GM19463 (cell line): ENCODE results near the gene MYO1D.
A peak's percentile ranks its signal among the peaks of the same experiment; 100 is the strongest.

Experiments used
- ATAC-seq: cut with Tn5 transposase; IDR thresholded peaks from one replicate; pipeline ENCODE4 v1.9.1; 2021; ENCODE audit warnings: mild to moderate bottlenecking, moderate library complexity; ENCODE audit not compliant: unreplicated experiment

The MYO1D gene

GRCh38 chr17:32596628-32597027, 280.3 kb downstream of the MYO1D start:
- peak; percentile 62 for ATAC-seq

GRCh38 chr17:32596206-32596605, 280.7 kb downstream of the MYO1D start:
- ATAC-seq: no peak

GRCh38 chr17:32593003-32593402, 283.9 kb downstream of the MYO1D start:
- ATAC-seq: no peak

GRCh38 chr17:32591405-32591804, 285.5 kb downstream of the MYO1D start:
- ATAC-seq: no peak

GRCh38 chr17:32590974-32591373, 285.9 kb downstream of the MYO1D start:
- ATAC-seq: no peak

- ATAC-seq: no peak
Measured at GRCh38 chr17:32588982-32589381, 287.9 kb downstream of the MYO1D start.

GRCh38 chr17:32588135-32588534, 288.8 kb downstream of the MYO1D start:
- ATAC-seq: no peak

GRCh38 chr17:32586666-32587065, 290.3 kb downstream of the MYO1D start:
- ATAC-seq: no peak

- ATAC-seq: no peak
Measured at GRCh38 chr17:32584792-32585191, 292.1 kb downstream of the MYO1D start.

- ATAC-seq: no peak
Measured at GRCh38 chr17:32583053-32583452, 293.9 kb downstream of the MYO1D start.

GRCh38 chr17:32575852-32576251, 301.1 kb downstream of the MYO1D start:
- no peak for ATAC-seq

- no peak for ATAC-seq
Measured at GRCh38 chr17:32570081-32570396, 306.9 kb downstream of the MYO1D start.

GRCh38 chr17:32569171-32570080, 307.5 kb downstream of the MYO1D start:
- ATAC-seq: peak; percentile 58

- ATAC-seq: no peak
Measured at GRCh38 chr17:32568705-32569104, 308.2 kb downstream of the MYO1D start.

GRCh38 chr17:32567511-32567910, 309.4 kb downstream of the MYO1D start:
- no peak for ATAC-seq

- ATAC-seq: no peak
Measured at GRCh38 chr17:32567086-32567485, 309.8 kb downstream of the MYO1D start.

- ATAC-seq: no peak
Measured at GRCh38 chr17:32566303-32566702, 310.6 kb downstream of the MYO1D start.

- ATAC-seq: no peak
Measured at GRCh38 chr17:32565401-32565800, 311.5 kb downstream of the MYO1D start.

GRCh38 chr17:32564325-32564724, 312.6 kb downstream of the MYO1D start:
- peak; percentile 40 for ATAC-seq

- ATAC-seq: no peak
Measured at GRCh38 chr17:32563583-32563982, 313.3 kb downstream of the MYO1D start.

GRCh38 chr17:32558997-32559650, 317.8 kb downstream of the MYO1D start:
- ATAC-seq: peak; percentile 82

GRCh38 chr17:32558326-32558955, 318.5 kb downstream of the MYO1D start:
- no peak for ATAC-seq
